HEK293 (cell line): ENCODE results near the gene TRAM2.

Experiments used
- REPIN1 ChIP-seq: fragments of 450-650 bp; formaldehyde crosslinking; IDR thresholded peaks from 2 replicates; pipeline ENCODE4 v1.5.1; 2017; ENCODE audit warnings: missing biosample characterization, missing genetic modification characterization, low read depth
- ZNF133 ChIP-seq: fragments of 450-650 bp; formaldehyde crosslinking; IDR thresholded peaks from 2 replicates; pipeline ENCODE4 v1.5.1; 2016; ENCODE audit warnings: missing biosample characterization, missing genetic modification characterization
- ZNF394 ChIP-seq: fragments of 450-650 bp; formaldehyde crosslinking; IDR thresholded peaks from 2 replicates; pipeline ENCODE4 v1.5.1; 2016; ENCODE audit warnings: missing biosample characterization, missing genetic modification characterization, mild to moderate bottlenecking, moderate library complexity, borderline replicate concordance
- ZNF510 ChIP-seq: fragments of 450-650 bp; formaldehyde crosslinking; IDR thresholded peaks from 2 replicates; pipeline ENCODE4 v1.5.1; 2018; ENCODE audit warnings: mild to moderate bottlenecking, missing genetic modification characterization, missing biosample characterization; ENCODE audit not compliant: insufficient replicate concordance
- ZNF558 ChIP-seq: fragments of 450-650 bp; formaldehyde crosslinking; IDR thresholded peaks from 2 replicates; pipeline ENCODE4 v1.5.1; 2016; ENCODE audit warnings: missing biosample characterization, missing genetic modification characterization
- TF ChIP-seq, protein P1 (sequence below): fragments of 450-650 bp; formaldehyde crosslinking; IDR thresholded peaks from 2 replicates; pipeline ENCODE4 v1.5.1; 2016; ENCODE audit warnings: missing biosample characterization, missing genetic modification characterization
- TF ChIP-seq, protein P2 (sequence below): fragments of 450-650 bp; formaldehyde crosslinking; IDR thresholded peaks from 2 replicates; pipeline ENCODE4 v1.5.1; 2016; ENCODE audit warnings: missing biosample characterization, missing genetic modification characterization
- TF ChIP-seq, protein P3 (sequence below): fragments of 450-650 bp; formaldehyde crosslinking; IDR thresholded peaks from 2 replicates; pipeline ENCODE4 v1.5.1; 2017; ENCODE audit warnings: missing biosample characterization, missing genetic modification characterization
- TF ChIP-seq, protein P4 (sequence below): fragments of 450-650 bp; formaldehyde crosslinking; IDR thresholded peaks from 2 replicates; pipeline ENCODE4 v1.5.1; 2016; ENCODE audit warnings: missing biosample characterization, missing genetic modification characterization

DNA sequence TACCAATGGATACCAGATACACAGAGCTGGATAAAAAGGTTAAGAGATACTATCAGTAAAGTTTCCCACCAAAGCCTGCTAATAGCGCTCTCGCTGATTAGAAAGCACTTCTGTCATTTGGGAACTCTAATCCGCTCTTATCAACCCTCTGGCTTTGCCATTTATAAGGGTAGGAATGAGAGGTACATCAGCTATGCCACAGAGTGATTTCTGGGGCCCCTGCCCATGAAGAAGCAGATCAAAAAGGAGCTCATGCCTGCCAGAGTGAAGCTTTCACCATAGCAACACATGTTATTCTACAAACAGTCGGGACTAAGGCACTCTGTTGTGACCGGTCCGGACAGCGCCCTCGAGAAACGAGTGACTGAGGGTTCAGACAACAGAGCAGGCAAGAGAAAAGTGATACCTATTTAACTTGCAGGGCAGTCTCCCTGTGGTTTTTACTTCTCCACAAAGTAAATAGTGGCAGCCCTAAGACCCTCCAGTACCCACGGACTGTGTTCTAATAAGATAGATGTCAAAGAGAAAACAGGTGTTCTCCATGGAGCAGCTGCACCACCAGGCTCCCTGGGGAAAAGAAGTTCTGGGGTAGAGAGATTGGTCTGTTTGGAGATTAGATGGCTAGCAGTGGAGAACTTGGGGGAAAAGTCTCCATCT, 5.6 kb downstream of the TRAM2 start:
- TF ChIP-seq, protein P1, sequence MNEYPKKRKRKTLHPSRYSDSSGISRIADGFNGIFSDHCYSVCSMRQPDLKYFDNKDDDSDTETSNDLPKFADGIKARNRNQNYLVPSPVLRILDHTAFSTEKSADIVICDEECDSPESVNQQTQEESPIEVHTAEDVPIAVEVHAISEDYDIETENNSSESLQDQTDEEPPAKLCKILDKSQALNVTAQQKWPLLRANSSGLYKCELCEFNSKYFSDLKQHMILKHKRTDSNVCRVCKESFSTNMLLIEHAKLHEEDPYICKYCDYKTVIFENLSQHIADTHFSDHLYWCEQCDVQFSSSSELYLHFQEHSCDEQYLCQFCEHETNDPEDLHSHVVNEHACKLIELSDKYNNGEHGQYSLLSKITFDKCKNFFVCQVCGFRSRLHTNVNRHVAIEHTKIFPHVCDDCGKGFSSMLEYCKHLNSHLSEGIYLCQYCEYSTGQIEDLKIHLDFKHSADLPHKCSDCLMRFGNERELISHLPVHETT: no peak
- TF ChIP-seq, protein P2, sequence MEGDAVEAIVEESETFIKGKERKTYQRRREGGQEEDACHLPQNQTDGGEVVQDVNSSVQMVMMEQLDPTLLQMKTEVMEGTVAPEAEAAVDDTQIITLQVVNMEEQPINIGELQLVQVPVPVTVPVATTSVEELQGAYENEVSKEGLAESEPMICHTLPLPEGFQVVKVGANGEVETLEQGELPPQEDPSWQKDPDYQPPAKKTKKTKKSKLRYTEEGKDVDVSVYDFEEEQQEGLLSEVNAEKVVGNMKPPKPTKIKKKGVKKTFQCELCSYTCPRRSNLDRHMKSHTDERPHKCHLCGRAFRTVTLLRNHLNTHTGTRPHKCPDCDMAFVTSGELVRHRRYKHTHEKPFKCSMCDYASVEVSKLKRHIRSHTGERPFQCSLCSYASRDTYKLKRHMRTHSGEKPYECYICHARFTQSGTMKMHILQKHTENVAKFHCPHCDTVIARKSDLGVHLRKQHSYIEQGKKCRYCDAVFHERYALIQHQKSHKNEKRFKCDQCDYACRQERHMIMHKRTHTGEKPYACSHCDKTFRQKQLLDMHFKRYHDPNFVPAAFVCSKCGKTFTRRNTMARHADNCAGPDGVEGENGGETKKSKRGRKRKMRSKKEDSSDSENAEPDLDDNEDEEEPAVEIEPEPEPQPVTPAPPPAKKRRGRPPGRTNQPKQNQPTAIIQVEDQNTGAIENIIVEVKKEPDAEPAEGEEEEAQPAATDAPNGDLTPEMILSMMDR: no peak
- TF ChIP-seq, protein P3, sequence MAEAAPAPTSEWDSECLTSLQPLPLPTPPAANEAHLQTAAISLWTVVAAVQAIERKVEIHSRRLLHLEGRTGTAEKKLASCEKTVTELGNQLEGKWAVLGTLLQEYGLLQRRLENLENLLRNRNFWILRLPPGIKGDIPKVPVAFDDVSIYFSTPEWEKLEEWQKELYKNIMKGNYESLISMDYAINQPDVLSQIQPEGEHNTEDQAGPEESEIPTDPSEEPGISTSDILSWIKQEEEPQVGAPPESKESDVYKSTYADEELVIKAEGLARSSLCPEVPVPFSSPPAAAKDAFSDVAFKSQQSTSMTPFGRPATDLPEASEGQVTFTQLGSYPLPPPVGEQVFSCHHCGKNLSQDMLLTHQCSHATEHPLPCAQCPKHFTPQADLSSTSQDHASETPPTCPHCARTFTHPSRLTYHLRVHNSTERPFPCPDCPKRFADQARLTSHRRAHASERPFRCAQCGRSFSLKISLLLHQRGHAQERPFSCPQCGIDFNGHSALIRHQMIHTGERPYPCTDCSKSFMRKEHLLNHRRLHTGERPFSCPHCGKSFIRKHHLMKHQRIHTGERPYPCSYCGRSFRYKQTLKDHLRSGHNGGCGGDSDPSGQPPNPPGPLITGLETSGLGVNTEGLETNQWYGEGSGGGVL (tag by site-specific recombination): no peak
- TF ChIP-seq ZNF394 (tag by site-specific recombination) (no peak), ZNF133 (tag by site-specific recombination) (no peak), REPIN1 (no peak), ZNF510 (tag by site-specific recombination) (no peak), ZNF558 (tag by site-specific recombination) (no peak)
- TF ChIP-seq, protein P4, sequence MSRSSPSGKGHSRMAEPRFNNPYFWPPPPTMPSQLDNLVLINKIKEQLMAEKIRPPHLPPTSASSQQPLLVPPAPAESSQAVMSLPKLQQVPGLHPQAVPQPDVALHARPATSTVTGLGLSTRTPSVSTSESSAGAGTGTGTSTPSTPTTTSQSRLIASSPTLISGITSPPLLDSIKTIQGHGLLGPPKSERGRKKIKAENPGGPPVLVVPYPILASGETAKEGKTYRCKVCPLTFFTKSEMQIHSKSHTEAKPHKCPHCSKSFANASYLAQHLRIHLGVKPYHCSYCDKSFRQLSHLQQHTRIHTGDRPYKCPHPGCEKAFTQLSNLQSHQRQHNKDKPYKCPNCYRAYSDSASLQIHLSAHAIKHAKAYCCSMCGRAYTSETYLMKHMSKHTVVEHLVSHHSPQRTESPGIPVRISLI (tag by site-specific recombination): no peak
